Measurements from ENCODE around the gene KPNA2. TPM values are rescaled to one million over a fixed set of nuclear protein-coding genes. Genes with fewer than 3 reads are reported as not detected.
A peak's percentile ranks its signal among the peaks of the same experiment; 100 is the strongest.

Gene KPNA2
- total and polyA plus RNA-seq, 2 of the 13 experiments (the other 11 are each of a cell fraction or from before 2014, with no cell fraction given) = 111 to 305 TPM

- no peak for TF ChIP-seq TEAD3 (CRISPR knock-in tag; optimal IDR thresholded peaks at IDR 0.05; ENCODE audit: borderline replicate concordance)
- TF ChIP-seq ZNF138 (CRISPR knock-in tag; IDR thresholded peaks at IDR 0.05; ENCODE audit: low read depth) = peak; percentile 84; the same call in 1 of the 2 replicates
- no peak for TF ChIP-seq ZNF513 (CRISPR knock-in tag; conservative IDR thresholded peaks at IDR 0.05)
- TF ChIP-seq, protein P1, sequence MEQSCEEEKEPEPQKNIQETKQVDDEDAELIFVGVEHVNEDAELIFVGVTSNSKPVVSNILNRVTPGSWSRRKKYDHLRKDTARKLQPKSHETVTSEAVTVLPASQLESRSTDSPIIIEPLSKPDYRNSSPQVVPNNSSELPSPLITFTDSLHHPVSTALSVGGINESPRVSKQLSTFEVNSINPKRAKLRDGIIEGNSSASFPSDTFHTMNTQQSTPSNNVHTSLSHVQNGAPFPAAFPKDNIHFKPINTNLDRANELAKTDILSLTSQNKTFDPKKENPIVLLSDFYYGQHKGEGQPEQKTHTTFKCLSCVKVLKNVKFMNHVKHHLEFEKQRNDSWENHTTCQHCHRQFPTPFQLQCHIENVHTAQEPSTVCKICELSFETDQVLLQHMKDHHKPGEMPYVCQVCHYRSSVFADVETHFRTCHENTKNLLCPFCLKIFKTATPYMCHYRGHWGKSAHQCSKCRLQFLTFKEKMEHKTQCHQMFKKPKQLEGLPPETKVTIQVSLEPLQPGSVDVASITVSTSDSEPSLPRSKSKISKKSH (CRISPR knock-in tag; IDR thresholded peaks at IDR 0.05; ENCODE audit: borderline replicate concordance) = peak; percentile 80; the same call in 1 of the 2 replicates
- TF ChIP-seq, protein P2, sequence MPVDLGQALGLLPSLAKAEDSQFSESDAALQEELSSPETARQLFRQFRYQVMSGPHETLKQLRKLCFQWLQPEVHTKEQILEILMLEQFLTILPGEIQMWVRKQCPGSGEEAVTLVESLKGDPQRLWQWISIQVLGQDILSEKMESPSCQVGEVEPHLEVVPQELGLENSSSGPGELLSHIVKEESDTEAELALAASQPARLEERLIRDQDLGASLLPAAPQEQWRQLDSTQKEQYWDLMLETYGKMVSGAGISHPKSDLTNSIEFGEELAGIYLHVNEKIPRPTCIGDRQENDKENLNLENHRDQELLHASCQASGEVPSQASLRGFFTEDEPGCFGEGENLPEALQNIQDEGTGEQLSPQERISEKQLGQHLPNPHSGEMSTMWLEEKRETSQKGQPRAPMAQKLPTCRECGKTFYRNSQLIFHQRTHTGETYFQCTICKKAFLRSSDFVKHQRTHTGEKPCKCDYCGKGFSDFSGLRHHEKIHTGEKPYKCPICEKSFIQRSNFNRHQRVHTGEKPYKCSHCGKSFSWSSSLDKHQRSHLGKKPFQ (CRISPR knock-in tag; IDR thresholded peaks at IDR 0.05; ENCODE audit: insufficient replicate concordance) = peak; percentile 69
- no peak for TF ChIP-seq ZNF557 (CRISPR knock-in tag; IDR thresholded peaks at IDR 0.05)
- no peak; the same call in 1 of the 2 replicates for TF ChIP-seq ZBTB46 (CRISPR knock-in tag; IDR thresholded peaks at IDR 0.05; ENCODE audit: borderline replicate concordance)
- TF ChIP-seq NCOA2 (CRISPR knock-in tag; IDR thresholded peaks at IDR 0.05) = no peak
- no peak for TF ChIP-seq ZNF546 (CRISPR knock-in tag; conservative IDR thresholded peaks at IDR 0.05)
- TF ChIP-seq ADNP (CRISPR knock-in tag; IDR thresholded peaks at IDR 0.05) = no peak
- TF ChIP-seq ZNF580 (CRISPR knock-in tag; IDR thresholded peaks at IDR 0.05; ENCODE audit: borderline replicate concordance, low read depth) = no peak; the same call in 1 of the 2 replicates
- TF ChIP-seq ZNF382 (CRISPR knock-in tag; IDR thresholded peaks at IDR 0.05; ENCODE audit: borderline replicate concordance) = no peak
- TF ChIP-seq USF2 (IDR thresholded peaks at IDR 0.05; ENCODE audit: low read depth, low read length) = no peak
- TF ChIP-seq USF2 (CRISPR knock-in tag; IDR thresholded peaks at IDR 0.05; ENCODE audit: borderline replicate concordance) = no peak
- no peak for TF ChIP-seq PPARG (CRISPR knock-in tag; conservative IDR thresholded peaks at IDR 0.05)
Measured at GRCh38 chr17:67993153-67993997, 42.2 kb upstream of the KPNA2 start (continued).

Data from HepG2 (cell line).